Adipocyte (in vitro differentiated cells): ENCODE measurements around the gene SLC35F3.

Experiments used
- DNase-seq: peaks from one replicate; pipeline ENCODE4 v3.0.0-alpha.2; 2015; ENCODE audit warnings: low read depth
- H3K27me3 ChIP-seq: replicated peaks from 2 replicates; pipeline ENCODE4 v1.7.0; 2013; ENCODE audit warnings: mild to moderate bottlenecking, low read length, moderate library complexity; ENCODE audit not compliant: control insufficient read depth, insufficient read depth
- H3K36me3 ChIP-seq: 2 replicates; pipeline ENCODE4 v1.7.0; 2013; ENCODE audit warnings: low read length, mild to moderate bottlenecking, moderate library complexity; ENCODE audit not compliant: control insufficient read depth, insufficient read depth, severe bottlenecking
- H3K4me1 ChIP-seq: 2 replicates; pipeline ENCODE4 v1.7.0; 2013; ENCODE audit warnings: mild to moderate bottlenecking, low read length, moderate library complexity; ENCODE audit not compliant: control insufficient read depth, insufficient read depth
- H3K4me3 ChIP-seq: 2 replicates; pipeline ENCODE4 v1.7.0; 2013; ENCODE audit warnings: mild to moderate bottlenecking, low read length, moderate library complexity
- H3K9ac ChIP-seq: 2 replicates; pipeline ENCODE4 v1.7.0; 2013; ENCODE audit warnings: mild to moderate bottlenecking, low read length, moderate library complexity
- H3K9me3 ChIP-seq: 2 replicates; pipeline ENCODE4 v1.7.0; 2013; ENCODE audit warnings: mild to moderate bottlenecking, low read length, moderate library complexity; ENCODE audit not compliant: control insufficient read depth

SLC35F3 gene

GRCh38 chr1:234000557-234001041 lies 96.1 kb downstream of the SLC35F3 start:
- Histone ChIP-seq H3K4me3 (no peak overlapping the region), H3K9me3 (no peaks in the 10 kb centered on the region), H3K4me1 (no peaks in the 10 kb centered on the region), H3K36me3 (no peaks in the 10 kb centered on the region), H3K9ac (no peak overlapping the region), H3K27me3 (no peaks in the 10 kb centered on the region)
- DNase-seq = no peak

- H3K36me3 ChIP-seq = no peaks in the 10 kb centered on the region
- no peak overlapping the region for H3K9ac ChIP-seq
- no peaks in the 10 kb centered on the region for H3K27me3 ChIP-seq
- H3K4me1 ChIP-seq = no peaks in the 10 kb centered on the region
- no peak for DNase-seq
- no peaks in the 10 kb centered on the region for H3K9me3 ChIP-seq
- H3K4me3 ChIP-seq = no peak overlapping the region
Measured at GRCh38 chr1:234001817-234002216, 97.3 kb downstream of the SLC35F3 start.

GRCh38 chr1:234004591-234004990 lies 100.1 kb downstream of the SLC35F3 start:
- Histone ChIP-seq H3K4me1 (no peaks in the 10 kb centered on the region), H3K9me3 (peaks cover 3% of the 10 kb centered on the region), H3K36me3 (no peaks in the 10 kb centered on the region), H3K4me3 (no peak overlapping the region), H3K9ac (no peak overlapping the region), H3K27me3 (no peaks in the 10 kb centered on the region)
- no peak for DNase-seq

GRCh38 chr1:234007684-234008083 lies 103.2 kb downstream of the SLC35F3 start:
- Histone ChIP-seq H3K9ac (no peak overlapping the region), H3K36me3 (no peaks in the 10 kb centered on the region)

GRCh38 chr1:234008591-234008990 lies 104.1 kb downstream of the SLC35F3 start:
- Histone ChIP-seq H3K9me3 (peaks cover 4% of the 10 kb centered on the region), H3K36me3 (no peaks in the 10 kb centered on the region), H3K27me3 (no peaks in the 10 kb centered on the region), H3K9ac (no peak overlapping the region), H3K4me1 (no peaks in the 10 kb centered on the region), H3K4me3 (no peak overlapping the region)
- DNase-seq = no peak

More at GRCh38 chr1:234007684-234008083, 103.2 kb downstream of the SLC35F3 start:
- Histone ChIP-seq H3K4me3 (no peak overlapping the region), H3K4me1 (no peaks in the 10 kb centered on the region), H3K27me3 (no peaks in the 10 kb centered on the region), H3K9me3 (peaks cover 4% of the 10 kb centered on the region)
- DNase-seq = no peak

- no peaks in the 10 kb centered on the region for H3K4me1 ChIP-seq
- no peak for DNase-seq
- no peak overlapping the region for H3K4me3 ChIP-seq
- H3K9me3 ChIP-seq = peaks cover 4% of the 10 kb centered on the region
- H3K36me3 ChIP-seq = no peaks in the 10 kb centered on the region
- H3K9ac ChIP-seq = no peak overlapping the region
- no peaks in the 10 kb centered on the region for H3K27me3 ChIP-seq
Measured at GRCh38 chr1:234009668-234010067, 105.2 kb downstream of the SLC35F3 start.

GRCh38 chr1:234014208-234014607 lies 109.7 kb downstream of the SLC35F3 start:
- Histone ChIP-seq H3K36me3 (no peaks in the 10 kb centered on the region), H3K4me1 (no peaks in the 10 kb centered on the region), H3K4me3 (no peak overlapping the region), H3K9ac (no peak overlapping the region), H3K9me3 (peaks cover 4% of the 10 kb centered on the region), H3K27me3 (no peaks in the 10 kb centered on the region)
- no peak for DNase-seq

- no peaks in the 10 kb centered on the region for H3K36me3 ChIP-seq
- H3K4me3 ChIP-seq = no peak overlapping the region
- DNase-seq = no peak
- H3K27me3 ChIP-seq = no peaks in the 10 kb centered on the region
- H3K9me3 ChIP-seq = no peaks in the 10 kb centered on the region
- no peak overlapping the region for H3K9ac ChIP-seq
- no peaks in the 10 kb centered on the region for H3K4me1 ChIP-seq
Measured at GRCh38 chr1:234018816-234019215, 114.3 kb downstream of the SLC35F3 start.

- no peak overlapping the region for H3K4me3 ChIP-seq
- no peaks in the 10 kb centered on the region for H3K27me3 ChIP-seq
- H3K9ac ChIP-seq = no peak overlapping the region
Measured at GRCh38 chr1:234019387-234019786, 114.9 kb downstream of the SLC35F3 start.

GRCh38 chr1:234022302-234022701 lies 117.8 kb downstream of the SLC35F3 start:
- H3K4me3 ChIP-seq = no peak overlapping the region
- no peaks in the 10 kb centered on the region for H3K27me3 ChIP-seq
- no peaks in the 10 kb centered on the region for H3K9me3 ChIP-seq
- no peaks in the 10 kb centered on the region for H3K36me3 ChIP-seq
- no peak for DNase-seq
- H3K4me1 ChIP-seq = no peaks in the 10 kb centered on the region
- H3K9ac ChIP-seq = no peak overlapping the region

More at GRCh38 chr1:234019387-234019786, 114.9 kb downstream of the SLC35F3 start:
- no peaks in the 10 kb centered on the region for H3K9me3 ChIP-seq
- no peaks in the 10 kb centered on the region for H3K36me3 ChIP-seq
- H3K4me1 ChIP-seq = no peaks in the 10 kb centered on the region
- DNase-seq = no peak

- no peaks in the 10 kb centered on the region for H3K27me3 ChIP-seq
- H3K9me3 ChIP-seq = no peaks in the 10 kb centered on the region
- H3K4me1 ChIP-seq = no peaks in the 10 kb centered on the region
- no peak overlapping the region for H3K4me3 ChIP-seq
- no peak for DNase-seq
- no peaks in the 10 kb centered on the region for H3K36me3 ChIP-seq
- no peak overlapping the region for H3K9ac ChIP-seq
Measured at GRCh38 chr1:234039603-234040002, 135.1 kb downstream of the SLC35F3 start.
